Suppressor macrophage treated with lipopolysaccharide for 4 hours (primary cell): ENCODE measurements around the gene TOX4.

Experiments used
- DNase-seq: peaks from one replicate; pipeline ENCODE4 v3.0.0-alpha.2; 2020

The TOX4 gene

GRCh38 chr14:21503376-21503775 lies 26.4 kb downstream of the TOX4 start:
- no peak for DNase-seq

GRCh38 chr14:21505012-21505553 lies 28.1 kb downstream of the TOX4 start:
- DNase-seq, result peak; percentile 30

- no peak for DNase-seq
These were observed 29.6 kb downstream of the TOX4 start for GRCh38 chr14:21506557-21506956.

- DNase-seq, result peak; percentile 5
These were observed 32.6 kb downstream of the TOX4 start for GRCh38 chr14:21509432-21510143.

GRCh38 chr14:21510735-21511657 lies 34.0 kb downstream of the TOX4 start, which contains the start of gene METTL3:
Gene METTL3 (minus strand): TSS chr14:21511340. CDS start chr14:21511223, 117 bp downstream.
- peak; percentile 99 for DNase-seq

GRCh38 chr14:21514341-21514740 lies 37.3 kb downstream of the TOX4 start:
- no peak for DNase-seq

GRCh38 chr14:21518725-21519124 lies 41.7 kb downstream of the TOX4 start:
- no peak for DNase-seq

- no peak for DNase-seq
These were observed 43.8 kb downstream of the TOX4 start for GRCh38 chr14:21520767-21521166.

- no peak for DNase-seq
These were observed 44.5 kb downstream of the TOX4 start for GRCh38 chr14:21521501-21521900.

GRCh38 chr14:21523203-21523602 lies 46.2 kb downstream of the TOX4 start:
- DNase-seq, result no peak

- DNase-seq, result no peak
These were observed 47.8 kb downstream of the TOX4 start for GRCh38 chr14:21524575-21525490.

- DNase-seq, result no peak
These were observed 48.6 kb downstream of the TOX4 start for GRCh38 chr14:21525571-21525961.

GRCh38 chr14:21525962-21526671 lies 49.1 kb downstream of the TOX4 start, which contains the start of gene SALL2:
Gene SALL2 (minus strand): TSS chr14:21526346. CDS start chr14:21526127, 219 bp downstream.
- peak; percentile 17 for DNase-seq

- no peak for DNase-seq
These were observed 49.8 kb downstream of the TOX4 start for GRCh38 chr14:21526672-21527317.

- no peak for DNase-seq
These were observed 50.3 kb downstream of the TOX4 start for GRCh38 chr14:21527318-21527679.

GRCh38 chr14:21528381-21529348 lies 51.7 kb downstream of the TOX4 start:
- DNase-seq, result no peak

GRCh38 chr14:21529515-21529914 lies 52.5 kb downstream of the TOX4 start:
- DNase-seq, result no peak

- no peak for DNase-seq
These were observed 56.3 kb downstream of the TOX4 start for GRCh38 chr14:21533294-21533693.

GRCh38 chr14:21534576-21534975 lies 57.6 kb downstream of the TOX4 start:
- no peak for DNase-seq
